ENCODE results near the gene KLF11. TPM values are rescaled to one million over a fixed set of nuclear protein-coding genes. Genes with fewer than 3 reads are reported as not detected.

The KLF11 gene
- total RNA-seq, 1 donor from 2014 or later = 20.8 TPM

DNA sequence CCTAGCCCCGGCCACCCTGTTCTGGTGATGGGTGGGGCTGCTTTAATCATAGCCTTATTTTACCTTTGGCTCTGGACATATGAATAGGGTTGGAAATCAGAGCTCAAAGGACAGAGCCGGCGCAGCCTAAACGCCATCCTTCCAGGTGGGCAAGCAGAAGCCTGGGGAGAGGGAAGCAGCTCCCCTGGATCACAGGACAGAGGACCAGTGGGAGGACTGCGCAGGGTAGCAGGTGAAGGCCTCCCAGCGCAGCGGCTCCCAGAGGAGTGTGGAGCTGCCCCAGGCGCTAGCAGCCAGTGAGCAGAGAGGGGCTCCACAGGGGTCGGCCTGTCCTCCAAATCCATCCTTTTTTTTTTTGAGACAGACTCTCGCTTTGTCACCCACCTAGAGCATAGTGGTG lies 53.3 kb downstream of the KLF11 start:
- peaks cover 31% of the 10 kb centered on the region for H3K27me3 ChIP-seq (ENCODE audit: low read depth)
- H3K4me1 ChIP-seq = peaks cover 17% of the 10 kb centered on the region
- intact Hi-C loops (cut with micrococcal nuclease) = no loop called here
- no peaks in the 10 kb centered on the region for H3K9me3 ChIP-seq (replicated peaks)
- H3K27ac ChIP-seq (replicated peaks) = no peak overlapping the region
- no peaks in the 10 kb centered on the region for H3K36me3 ChIP-seq
- TF ChIP-seq, protein P1, sequence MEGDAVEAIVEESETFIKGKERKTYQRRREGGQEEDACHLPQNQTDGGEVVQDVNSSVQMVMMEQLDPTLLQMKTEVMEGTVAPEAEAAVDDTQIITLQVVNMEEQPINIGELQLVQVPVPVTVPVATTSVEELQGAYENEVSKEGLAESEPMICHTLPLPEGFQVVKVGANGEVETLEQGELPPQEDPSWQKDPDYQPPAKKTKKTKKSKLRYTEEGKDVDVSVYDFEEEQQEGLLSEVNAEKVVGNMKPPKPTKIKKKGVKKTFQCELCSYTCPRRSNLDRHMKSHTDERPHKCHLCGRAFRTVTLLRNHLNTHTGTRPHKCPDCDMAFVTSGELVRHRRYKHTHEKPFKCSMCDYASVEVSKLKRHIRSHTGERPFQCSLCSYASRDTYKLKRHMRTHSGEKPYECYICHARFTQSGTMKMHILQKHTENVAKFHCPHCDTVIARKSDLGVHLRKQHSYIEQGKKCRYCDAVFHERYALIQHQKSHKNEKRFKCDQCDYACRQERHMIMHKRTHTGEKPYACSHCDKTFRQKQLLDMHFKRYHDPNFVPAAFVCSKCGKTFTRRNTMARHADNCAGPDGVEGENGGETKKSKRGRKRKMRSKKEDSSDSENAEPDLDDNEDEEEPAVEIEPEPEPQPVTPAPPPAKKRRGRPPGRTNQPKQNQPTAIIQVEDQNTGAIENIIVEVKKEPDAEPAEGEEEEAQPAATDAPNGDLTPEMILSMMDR (IDR thresholded peaks at IDR 0.05; ENCODE audit: borderline replicate concordance) = no peak
- H3K4me3 ChIP-seq = no peak overlapping the region
- DNase-seq = no peak

DNA sequence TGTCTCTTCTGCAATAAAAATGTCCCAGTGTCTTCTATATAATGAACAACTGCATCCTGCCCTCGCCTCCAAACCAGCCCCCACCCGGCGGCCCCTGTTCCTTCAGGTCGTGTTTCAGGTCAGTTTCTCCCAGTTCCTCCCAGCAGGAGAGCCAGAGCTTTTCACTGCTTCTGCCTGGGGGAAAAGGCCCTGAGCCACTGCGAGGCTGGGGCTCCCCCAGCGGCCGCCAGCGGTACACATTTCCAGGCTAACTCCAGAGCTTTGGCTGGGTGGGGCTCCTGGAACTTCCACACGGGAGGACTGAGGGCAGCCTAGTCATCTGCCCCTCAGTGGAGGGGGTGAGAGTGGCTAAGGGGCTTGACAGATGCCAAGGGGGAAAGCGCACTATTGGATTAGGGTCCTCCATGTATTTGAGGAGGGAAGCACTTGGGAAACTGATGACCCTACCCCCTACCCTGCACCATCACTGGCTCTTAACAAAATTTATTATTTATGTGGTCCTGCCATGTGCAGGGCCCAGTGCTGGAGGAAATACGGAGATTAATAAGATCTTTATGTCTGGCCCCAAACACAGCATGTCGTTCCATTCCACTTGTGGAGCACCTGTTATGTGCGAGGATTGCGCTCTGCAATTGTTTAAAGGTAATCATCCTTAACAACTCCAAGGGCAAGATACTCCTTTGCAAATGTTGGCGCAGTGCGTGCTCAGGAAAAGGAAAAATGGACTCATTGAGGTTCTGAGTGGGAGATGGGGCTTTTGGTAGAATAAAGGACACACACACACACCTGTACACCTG lies 54.2 kb downstream of the KLF11 start:
- Histone ChIP-seq H3K4me1 (peaks cover 17% of the 10 kb centered on the region), H3K27me3 (ENCODE audit: low read depth) (peaks cover 22% of the 10 kb centered on the region), H3K4me3 (no peak overlapping the region), H3K36me3 (no peaks in the 10 kb centered on the region), H3K27ac (replicated peaks) (no peak overlapping the region), H3K9me3 (replicated peaks) (no peaks in the 10 kb centered on the region)
- TF ChIP-seq, protein P1 (IDR thresholded peaks at IDR 0.05; ENCODE audit: borderline replicate concordance) = peak; percentile 96
- DNase-seq = peak; percentile 68
- intact Hi-C loops (cut with micrococcal nuclease) = no loop called here

DNA sequence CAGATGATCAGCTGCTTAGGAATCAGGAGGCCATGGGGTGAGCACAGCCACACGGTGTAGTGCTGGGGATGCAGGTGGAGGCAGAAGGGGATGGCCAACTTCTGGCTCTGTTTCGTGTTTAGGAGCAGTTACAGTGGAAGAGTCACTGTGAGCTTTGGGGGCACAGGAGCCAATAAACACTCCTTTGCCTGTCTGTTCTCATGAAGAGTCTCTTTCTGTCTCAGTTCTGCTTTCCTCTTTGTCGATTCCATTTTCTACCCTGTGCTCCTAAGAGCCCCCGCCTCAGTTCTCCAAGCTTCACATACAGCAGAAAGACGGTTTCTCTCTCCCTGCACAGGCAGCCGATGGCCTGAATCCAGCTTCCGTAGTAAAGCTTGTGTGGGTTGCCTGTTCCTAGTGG lies 58.1 kb downstream of the KLF11 start:
- intact Hi-C loops (cut with micrococcal nuclease) = no loop called here
- no peaks in the 10 kb centered on the region for H3K36me3 ChIP-seq
- peaks cover 17% of the 10 kb centered on the region for H3K4me1 ChIP-seq
- H3K27me3 ChIP-seq (ENCODE audit: low read depth) = no peaks in the 10 kb centered on the region
- no peak for DNase-seq
- no peak overlapping the region for H3K4me3 ChIP-seq
- TF ChIP-seq, protein P1 (IDR thresholded peaks at IDR 0.05; ENCODE audit: borderline replicate concordance) = no peak
- no peak overlapping the region for H3K27ac ChIP-seq (replicated peaks)
- H3K9me3 ChIP-seq (replicated peaks) = peaks cover 3% of the 10 kb centered on the region

DNA sequence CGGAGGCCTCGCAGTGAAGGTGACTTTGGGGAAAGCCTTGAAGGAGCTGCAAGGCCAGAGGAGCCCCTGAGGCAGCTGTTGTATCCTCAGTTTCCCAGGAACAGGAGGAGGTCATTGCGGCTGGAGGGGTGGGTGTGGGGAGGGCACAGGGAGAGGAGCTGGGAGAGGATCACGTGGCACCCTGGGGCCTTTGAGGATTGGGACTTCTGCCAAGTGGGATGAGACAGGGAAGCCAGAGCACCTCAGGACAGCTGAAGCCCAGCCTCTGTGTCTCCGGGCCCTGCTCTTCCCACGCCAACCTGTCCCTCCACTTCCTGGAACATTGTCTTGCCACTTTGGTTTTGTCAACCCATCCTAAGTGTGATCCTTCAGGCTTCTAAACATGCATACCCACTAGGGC lies 59.8 kb downstream of the KLF11 start:
- intact Hi-C loops (cut with micrococcal nuclease) = no loop called here
- no peak for DNase-seq
- H3K9me3 ChIP-seq (replicated peaks) = peaks cover 10% of the 10 kb centered on the region
- no peak overlapping the region for H3K27ac ChIP-seq (replicated peaks)
- H3K27me3 ChIP-seq (ENCODE audit: low read depth) = no peaks in the 10 kb centered on the region
- no peak overlapping the region for H3K4me3 ChIP-seq
- peaks cover 11% of the 10 kb centered on the region for H3K4me1 ChIP-seq
- H3K36me3 ChIP-seq = no peaks in the 10 kb centered on the region
- TF ChIP-seq, protein P1 (IDR thresholded peaks at IDR 0.05; ENCODE audit: borderline replicate concordance) = no peak

Other genes starting within 250 kb of the KLF11 start
- gene TAF1B, start 200.1 kb upstream of the KLF11 start, total RNA-seq = 4.2 TPM
- 0.69 TPM for gene GRHL1, start 91.9 kb upstream of the KLF11 start, total RNA-seq
- 3.3 TPM for gene CYS1, start 36.9 kb downstream of the KLF11 start, total RNA-seq
- gene RRM2, start 79.2 kb downstream of the KLF11 start, total RNA-seq = 2.1 TPM

Measured in left ventricle myocardium inferior (tissue), 1 donor.